HG02943 (cell line): Measurements from ENCODE around the gene FAR1.
"Not testable (repeated sequence)": the region's sequence is repeated elsewhere in the genome, so short reads cannot be mapped to it uniquely, and the experiment has no call there.

Experiments used
- ATAC-seq: cut with Tn5 transposase; IDR thresholded peaks from one replicate; pipeline ENCODE4 v1.9.1; 2021; ENCODE audit warnings: mild to moderate bottlenecking, low read depth, moderate library complexity; ENCODE audit not compliant: unreplicated experiment

The FAR1 gene

DNA sequence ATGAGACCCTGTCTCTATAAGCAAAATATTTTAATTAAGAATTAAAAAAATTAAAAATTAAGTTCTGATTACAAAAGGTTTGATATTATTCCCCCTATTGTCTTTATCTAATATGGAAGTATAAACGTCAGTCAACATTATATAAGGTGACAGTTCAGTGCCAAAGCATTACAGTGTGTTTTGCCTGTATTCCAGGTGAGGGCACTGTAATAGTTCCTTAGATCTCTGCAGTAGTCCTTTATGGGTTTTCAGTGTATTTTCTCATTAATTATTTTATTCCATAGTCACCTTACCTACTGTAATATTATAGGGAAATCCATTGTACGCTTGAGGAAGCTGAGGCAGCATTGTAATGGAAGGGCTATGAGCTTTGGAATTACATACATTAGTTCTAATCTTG lies 33.0 kb downstream of the FAR1 start:
- no peak for ATAC-seq

DNA sequence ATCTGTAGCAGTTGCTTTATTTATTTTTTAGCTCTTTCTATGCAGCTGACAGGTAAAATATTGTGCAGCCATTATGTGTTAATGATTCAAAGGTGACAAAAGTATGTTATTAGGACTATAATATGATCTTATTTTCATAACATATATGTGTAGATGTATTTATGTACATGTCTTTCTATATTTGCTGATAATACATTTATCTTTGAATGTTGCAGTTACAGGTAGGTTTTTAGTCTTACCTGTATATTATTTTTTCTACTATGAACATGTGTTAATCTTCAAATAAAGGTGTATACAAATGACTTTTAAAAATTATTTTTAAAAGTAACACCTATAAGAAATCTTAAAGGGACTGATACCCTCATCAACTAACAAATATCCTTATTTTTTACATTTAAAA lies 33.6 kb downstream of the FAR1 start:
- no peak for ATAC-seq

DNA sequence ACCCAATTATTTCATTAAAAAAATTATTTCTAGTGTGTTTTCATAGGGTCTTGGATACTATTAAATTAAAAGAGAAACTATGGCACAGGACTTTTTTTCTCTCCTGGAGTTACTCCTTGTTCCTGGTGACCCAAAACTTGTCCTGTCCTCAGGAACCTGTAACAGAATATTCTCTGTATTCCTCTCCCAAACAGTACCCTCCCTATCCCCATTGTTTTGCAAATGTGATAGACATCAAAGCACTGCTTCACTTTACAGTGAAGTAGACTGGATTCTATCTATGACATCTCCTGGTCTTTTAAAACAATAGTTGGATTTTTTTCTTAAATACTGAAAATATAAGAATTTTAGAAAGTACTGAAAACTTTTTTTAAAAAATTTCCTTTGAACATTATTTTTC lies 37.2 kb downstream of the FAR1 start:
- ATAC-seq, result no peak

DNA sequence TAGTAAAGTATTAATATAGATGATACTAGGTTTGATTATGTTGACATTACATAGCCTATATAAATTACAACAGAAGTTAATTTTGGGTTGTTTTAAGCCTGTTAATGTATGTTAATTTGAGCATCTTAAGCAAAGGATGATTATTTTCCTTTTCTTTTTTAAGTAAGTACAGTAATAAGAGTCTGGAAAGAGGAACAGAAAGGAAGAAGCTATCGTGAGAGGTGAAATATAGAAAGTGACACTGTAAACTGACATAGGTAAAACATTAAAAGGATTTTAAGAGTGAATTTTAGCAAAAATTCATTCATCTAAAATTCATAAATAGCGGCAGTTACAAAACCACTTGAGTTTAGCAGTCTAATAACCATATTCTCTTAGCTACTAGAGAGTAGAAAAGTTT lies 45.5 kb downstream of the FAR1 start:
- no peak for ATAC-seq

DNA sequence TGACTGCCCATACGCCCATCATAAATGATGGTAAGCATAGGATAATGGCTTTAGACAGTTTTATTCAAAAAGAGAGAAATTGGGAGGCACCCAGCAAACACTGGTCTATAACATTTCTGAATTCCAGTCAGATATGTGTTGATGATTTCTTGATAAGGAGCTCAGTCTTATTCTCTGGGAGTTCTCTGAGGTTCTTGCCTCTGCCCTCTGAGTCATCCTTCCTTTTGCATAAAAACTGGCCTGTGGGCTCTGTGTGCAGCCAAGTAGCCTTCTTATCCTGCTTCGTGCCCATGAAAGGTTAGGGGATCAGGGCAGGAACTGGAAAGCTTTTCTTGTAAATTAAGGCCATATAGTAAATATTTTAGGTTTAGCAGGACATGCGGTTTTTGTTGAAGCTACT lies 48.9 kb downstream of the FAR1 start:
- ATAC-seq, result no peak

DNA sequence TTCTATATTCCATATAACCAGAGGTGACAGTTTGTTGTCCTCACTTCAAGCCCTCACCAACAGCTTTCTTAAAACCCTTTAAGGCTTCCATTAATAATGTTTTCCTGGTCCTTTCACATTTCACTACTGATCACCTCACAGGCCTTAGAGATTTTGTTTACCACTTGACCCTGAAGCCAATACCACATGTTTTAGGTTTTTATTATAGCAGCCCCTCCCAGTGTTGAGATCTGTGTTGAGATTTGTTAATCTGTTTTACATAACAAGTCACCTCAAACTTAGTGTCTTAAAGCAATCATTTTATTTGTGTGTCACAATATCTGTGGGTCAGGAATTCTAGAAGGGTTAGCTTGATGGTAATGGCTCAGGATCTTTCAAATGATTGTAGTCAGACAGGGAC lies 49.9 kb downstream of the FAR1 start:
- ATAC-seq, result no peak

DNA sequence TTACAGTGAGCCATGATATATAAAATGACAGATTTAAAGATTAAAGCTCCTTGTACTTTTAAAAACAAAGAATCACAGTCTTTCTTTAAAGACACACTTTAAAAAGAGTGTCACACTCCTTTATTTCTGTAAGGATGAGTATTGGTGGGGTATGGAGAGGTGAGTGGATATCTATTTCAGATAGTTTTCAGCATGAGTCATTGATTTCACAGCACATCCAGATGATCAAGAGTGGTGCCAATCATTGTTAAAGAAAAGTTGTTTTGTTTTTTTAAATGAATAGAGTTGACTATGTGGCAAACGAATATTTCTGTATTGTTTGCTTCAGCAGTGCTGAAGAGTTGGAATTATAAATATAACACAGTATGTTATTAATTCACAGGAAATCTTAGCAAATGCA lies 52.5 kb downstream of the FAR1 start:
- no peak for ATAC-seq

DNA sequence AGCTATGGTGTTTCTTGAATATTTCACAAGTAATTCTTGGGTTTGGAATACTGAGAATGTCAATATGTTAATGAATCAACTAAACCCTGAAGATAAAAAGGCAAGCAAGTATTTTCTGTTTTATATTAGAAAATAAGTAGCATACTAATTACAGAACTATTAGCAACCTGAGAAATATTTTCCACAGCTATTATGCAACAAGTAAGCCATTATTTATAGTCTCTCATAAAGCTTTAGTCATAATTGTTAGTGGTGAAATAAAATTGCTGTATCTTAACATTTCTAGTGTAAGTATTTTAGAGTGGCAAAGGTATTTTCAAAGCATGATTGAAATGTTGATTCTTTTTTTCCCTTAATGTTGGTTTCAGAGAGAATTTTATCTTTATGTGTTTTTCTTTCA lies 53.3 kb downstream of the FAR1 start:
- ATAC-seq, result no peak

DNA sequence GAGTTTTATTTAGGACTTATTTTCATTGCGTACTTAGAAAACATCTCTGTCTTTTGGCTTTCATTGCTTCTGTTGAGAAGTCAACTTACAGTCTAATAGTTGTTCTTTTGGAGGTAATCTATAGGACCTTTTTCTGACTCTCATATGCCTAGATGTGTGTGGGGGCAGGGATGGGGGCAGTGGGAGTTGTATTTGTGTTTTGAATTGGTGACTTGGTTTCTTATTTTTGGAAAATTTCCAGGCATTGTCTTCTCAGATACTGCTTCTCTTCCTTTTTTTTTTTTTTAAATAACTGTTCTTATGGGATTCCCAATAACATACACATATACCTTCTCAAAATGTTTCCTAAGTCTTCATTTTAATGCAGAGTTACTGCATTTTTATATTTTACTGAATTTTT lies 58.0 kb downstream of the FAR1 start:
- ATAC-seq, result no peak

DNA sequence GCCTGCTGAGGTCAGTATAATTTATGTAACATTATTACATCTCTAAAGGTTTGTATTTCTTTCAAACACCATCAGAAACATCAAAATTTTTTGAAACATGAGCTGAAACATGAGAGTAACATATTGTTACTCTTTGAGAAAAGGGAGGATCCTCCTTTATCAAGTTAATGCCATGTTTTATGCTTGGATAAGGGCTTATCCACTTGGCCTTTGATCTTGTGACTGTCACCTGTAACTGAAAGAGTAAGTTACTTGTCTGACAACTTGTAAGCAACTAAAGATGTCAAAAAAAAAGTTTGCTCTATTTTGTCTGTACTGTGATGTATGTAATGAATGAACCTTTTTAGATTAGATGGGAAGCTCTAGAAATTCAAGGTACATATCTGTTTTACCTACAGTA lies 59.6 kb downstream of the FAR1 start:
- ATAC-seq, result no peak

DNA sequence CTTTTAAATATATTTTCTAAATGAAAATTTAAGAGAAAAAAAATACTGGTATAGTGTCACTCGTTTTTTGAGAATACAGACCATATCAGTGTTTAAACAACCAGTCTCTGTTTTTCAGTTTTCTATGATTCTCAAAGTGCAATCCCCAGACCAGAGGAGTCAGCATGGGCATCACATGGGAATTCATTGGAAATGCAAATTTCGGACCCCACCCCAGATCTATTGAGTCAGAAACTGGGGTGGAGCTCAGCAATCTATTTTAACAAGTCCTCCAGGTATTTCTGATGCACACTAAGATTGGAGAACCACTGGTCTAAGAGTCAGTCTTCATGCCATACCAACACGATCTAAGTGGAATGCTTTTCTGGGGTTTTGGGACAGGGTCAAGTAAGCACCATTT lies 66.1 kb downstream of the FAR1 start:
- ATAC-seq, result no peak

DNA sequence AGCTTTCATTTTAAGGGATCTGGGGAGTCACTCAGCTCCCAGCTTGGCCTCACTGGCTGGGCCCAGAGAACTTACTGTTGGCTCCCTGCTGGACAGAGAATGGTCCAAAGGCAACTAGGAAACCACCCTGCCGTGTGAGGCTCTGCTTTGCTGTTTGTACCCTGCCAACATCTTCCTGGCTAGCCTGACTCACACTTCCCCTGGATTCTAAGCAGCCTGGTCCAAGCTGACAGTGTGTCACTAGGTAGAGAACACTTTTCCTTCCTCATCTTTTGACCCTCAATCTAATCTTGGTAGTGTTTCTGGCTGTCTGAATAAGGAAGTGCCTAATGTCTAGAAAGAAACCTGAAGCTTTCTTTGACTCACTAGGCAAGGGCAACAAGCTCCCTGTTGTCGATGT lies 76.7 kb downstream of the FAR1 start:
- ATAC-seq, result no peak

DNA sequence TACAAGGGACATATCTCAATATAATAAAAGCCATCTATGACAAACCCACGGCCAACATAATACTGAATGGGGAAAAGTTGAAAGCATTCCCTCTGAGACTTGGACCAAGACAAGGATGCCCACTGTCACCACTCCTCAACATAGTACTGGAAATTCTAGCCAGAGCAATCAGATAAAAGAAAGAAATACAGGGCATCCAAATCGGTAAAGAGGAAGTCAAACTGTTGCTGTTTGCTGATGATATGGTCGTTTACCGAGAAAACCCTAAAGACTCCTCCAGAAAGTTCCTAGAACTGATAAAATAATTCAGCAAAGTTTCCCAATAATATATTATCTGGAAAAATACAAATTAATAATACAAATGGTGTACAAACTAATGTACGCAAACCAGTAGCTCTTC lies 84.8 kb downstream of the FAR1 start:
- not testable (repeated sequence) for ATAC-seq

DNA sequence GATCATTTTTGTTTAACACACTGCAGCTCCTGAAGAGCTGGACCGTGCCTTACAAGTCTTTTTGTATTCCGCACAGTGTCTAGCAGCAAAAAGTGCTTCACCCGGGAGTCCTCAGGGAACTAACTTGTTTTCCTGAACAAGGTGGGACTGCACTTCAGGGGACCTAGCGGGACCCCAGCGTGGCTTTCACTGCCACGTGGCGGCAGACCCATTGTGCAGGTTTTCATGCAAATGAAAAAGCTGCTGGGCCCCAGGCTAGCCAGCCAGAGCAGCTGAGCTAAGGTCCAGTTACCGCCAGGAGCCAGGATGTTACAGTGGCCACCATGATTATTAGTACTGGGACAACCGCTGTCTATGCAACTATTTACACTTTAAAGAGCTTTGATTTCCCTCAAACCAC lies 90.6 kb downstream of the FAR1 start:
- ATAC-seq, result no peak

DNA sequence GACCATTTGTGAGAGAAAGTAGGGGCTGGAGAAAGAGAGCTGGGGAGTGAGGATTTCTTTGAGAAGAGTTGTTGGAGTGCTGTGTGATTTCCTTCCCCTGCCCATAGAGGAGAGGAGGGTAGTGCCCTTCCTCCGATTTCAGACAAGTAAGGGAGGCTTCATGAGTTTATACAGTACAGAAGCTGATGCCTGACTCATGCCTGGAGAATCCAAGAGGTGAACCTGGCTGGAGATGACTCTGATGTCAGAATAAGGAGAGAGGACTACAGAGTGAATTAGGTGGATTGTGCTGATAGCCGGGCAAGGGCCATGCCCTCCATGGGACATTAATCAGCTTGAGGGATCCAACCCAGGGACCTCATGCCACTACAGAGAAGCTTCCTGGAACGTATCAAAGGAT lies 91.6 kb downstream of the FAR1 start:
- ATAC-seq, result no peak

DNA sequence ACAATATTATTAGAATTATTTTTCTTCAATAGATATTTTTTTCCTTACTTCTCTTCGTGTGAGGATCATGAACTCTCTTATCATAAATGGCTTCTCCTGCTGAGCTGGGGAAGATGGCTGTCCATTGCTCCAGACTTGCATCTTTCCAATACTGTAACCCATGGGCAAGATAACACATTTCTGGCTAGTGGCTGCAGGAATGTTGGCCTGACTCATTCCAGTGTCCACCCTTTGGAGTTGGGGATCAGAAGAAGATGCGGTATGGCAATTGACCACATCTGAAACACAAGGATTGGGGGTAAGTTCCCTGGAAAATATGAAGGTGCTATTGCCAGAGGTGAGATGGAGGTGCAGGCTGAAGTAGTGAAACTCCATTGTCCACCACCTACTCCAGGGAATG lies 92.8 kb downstream of the FAR1 start:
- no peak for ATAC-seq

DNA sequence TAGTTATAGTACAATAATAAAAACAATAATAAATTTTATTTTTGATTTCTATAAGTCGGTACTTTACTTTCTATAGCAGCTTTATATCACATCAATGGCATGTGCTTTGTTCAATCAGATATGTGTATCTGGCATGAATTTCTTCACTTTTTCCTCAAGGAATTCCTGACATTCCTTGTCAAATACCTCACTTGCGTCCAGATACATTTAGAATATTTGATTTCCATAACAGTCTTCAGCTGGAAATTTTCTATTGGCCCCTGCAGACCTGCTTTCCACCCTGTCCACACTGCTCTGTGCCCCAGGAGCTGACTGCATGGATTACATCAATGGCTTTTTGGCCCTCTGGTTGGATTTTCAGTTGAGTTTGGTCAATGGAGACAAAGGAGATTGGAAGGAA lies 93.2 kb downstream of the FAR1 start:
- no peak for ATAC-seq

DNA sequence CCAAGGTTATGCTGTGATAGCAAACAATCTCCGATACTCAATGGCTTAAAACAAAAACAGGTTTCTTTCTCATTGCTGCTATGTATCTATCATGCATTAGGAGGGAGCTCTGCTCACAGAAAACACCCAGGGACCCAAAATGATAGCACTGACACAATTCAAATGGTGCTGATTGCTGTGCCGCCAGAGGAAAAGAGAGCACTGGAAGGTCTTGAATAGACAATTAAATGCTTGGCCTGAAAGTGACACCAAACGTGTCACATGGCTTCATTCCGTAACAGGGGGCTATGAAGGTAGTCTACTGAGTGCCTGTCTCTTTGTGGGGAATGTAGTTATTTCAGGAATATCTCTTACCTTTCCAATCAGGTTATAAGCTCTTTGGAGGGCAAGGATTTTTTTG lies 94.2 kb downstream of the FAR1 start:
- ATAC-seq, result no peak

DNA sequence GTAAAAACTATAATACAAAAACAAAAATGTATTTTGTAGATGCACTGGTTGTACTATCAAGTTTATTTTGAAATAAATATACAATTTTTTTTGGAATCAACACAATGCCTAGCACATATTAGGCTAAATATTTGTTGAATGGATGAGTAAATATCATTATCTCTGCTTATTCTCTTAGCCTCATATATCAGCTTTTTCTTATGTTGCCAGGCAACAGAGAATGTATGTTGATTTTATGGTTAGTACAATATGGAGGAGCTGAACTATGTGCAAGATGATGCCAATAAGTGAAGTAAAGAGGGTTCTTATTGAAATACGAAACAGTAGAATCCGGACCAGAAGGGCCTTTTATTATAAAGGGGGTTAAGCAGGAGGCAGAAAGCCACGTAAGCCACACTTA lies 94.9 kb downstream of the FAR1 start:
- ATAC-seq, result no peak

DNA sequence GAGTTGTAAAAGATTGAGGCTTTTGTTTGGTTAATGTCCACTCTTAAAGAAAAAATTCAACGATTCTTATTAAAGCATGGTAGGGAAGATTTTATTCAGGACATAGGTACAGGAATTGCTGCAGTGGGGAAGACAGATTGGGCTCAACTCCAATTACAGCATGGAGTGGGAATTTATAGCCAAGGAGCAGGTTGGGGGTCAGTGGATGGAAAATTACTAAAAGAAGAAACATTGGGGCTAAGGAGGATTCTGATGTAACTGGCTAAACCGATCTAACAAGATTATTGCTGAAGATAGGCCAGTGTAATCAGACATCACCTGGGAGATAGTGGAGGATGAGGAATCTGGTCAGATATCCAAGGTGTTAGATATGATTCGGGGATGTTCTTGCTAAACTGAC lies 97.4 kb downstream of the FAR1 start:
- no peak for ATAC-seq

DNA sequence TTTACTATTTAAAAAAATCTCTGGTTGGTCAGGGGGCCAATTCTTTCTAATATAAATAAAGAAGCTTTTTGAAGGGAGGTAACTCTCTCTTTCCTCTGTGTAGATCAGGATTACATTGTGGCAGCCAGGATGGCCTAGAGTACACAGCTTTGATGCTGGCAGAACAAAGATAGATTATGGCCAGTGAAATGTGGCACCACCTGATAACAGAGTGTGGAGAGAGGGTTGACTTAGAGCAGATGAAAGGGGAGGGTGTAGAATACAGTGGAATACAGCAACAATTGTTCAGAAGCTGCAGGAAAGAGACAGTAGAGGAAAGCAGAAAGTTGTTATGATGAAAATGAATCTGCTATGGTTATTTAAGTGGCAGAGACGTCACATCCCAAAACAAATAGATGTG lies 99.0 kb downstream of the FAR1 start:
- ATAC-seq, result no peak

DNA sequence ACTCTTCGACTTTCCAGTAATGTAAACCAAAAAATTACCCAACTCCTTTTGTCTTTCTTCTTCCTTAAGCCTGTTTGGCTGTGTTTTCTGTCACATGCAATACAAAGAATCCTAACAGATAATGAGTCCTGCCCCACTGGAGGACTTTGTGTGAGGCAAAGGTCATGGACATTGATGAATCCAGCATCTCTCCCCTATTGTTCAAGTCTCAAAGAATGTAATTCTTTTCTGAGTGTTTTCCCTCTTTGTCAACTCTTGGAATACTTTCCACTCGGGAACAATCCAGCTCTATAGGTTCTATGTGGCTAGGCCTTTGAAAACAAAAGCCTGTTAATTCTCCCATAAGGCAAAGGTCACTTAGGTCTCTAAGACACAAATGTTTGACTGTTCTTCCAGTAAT lies 100.7 kb downstream of the FAR1 start:
- no peak for ATAC-seq

DNA sequence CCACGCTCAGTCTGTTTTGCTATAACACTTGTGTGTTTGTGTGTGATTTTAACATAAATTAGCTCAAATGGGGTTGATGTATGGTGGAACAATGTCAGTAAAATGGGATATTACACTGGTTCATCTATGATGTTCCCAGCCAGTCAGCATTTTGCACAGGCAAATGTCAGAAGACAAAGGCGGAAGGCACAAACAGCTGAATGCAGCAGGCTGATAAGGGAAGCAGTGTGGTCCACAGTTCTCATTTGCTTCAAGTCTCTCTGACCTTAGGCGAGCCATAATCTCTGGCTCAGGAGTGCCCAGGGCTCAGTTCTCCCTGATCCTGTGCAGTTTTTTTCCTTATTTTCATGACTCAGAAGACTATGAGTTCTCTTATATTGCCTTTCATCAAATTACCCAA lies 102.7 kb downstream of the FAR1 start:
- ATAC-seq, result no peak
